OCI-LY7 (cell line): Measurements from ENCODE around the gene LARP1. TPM values are rescaled to one million over a fixed set of nuclear protein-coding genes. Genes with fewer than 3 reads are reported as not detected.
A peak's percentile ranks its signal among the peaks of the same experiment; 100 is the strongest.

ENCODE experiments used
- BruUV-seq: library from RNA; stranded (reverse); fragments of 400-500 nt; replicated peaks from 2 replicates; lab custom pipeline; 2021; lab: Mats Ljungman, UMichigan
- CTCF ChIA-PET: fragments of 300-600 bp; sonication (Branson Sonifier 250); formaldehyde crosslinking; loops from one replicate; lab custom pipeline; 2022; ENCODE audit warnings: antibody characterized with exemption; ENCODE audit not compliant: unreplicated experiment; lab: Charles Lee
- POLR2A ChIA-PET: fragments of 300-600 bp; sonication (Branson Sonifier 250); formaldehyde crosslinking; loops from one replicate; lab custom pipeline; 2022; ENCODE audit warnings: antibody characterized with exemption; lab: Charles Lee
- DNase-seq: peaks from one replicate; pipeline ENCODE4 v3.0.0-alpha.2; 2015; ENCODE audit warnings: low spot score
- H2AFZ ChIP-seq: fragments of 200-600 bp; sonication (generic), shearing (Covaris generic); 2 replicates; pipeline ENCODE4 v1.6.1; 2014; ENCODE audit warnings: mild to moderate bottlenecking, antibody characterized with exemption, low read length, moderate library complexity
- H3K27ac ChIP-seq: fragments of 200-600 bp; sonication (generic); 2 replicates; pipeline ENCODE4 v1.5.1; 2014; ENCODE audit warnings: mixed run types, low read depth, mild to moderate bottlenecking, moderate library complexity, low read length, inconsistent platforms; ENCODE audit not compliant: poor library complexity, severe bottlenecking
- H3K36me3 ChIP-seq: fragments of 200-600 bp; sonication (generic); 2 replicates; pipeline ENCODE4 v1.6.1; 2014; ENCODE audit warnings: mild to moderate bottlenecking, antibody characterized with exemption, low read length, moderate library complexity, mixed read lengths; ENCODE audit not compliant: insufficient read depth
- H3K4me1 ChIP-seq: fragments of 200-600 bp; sonication (generic); 2 replicates; pipeline ENCODE4 v1.5.1; 2014; ENCODE audit warnings: mild to moderate bottlenecking, low read length; ENCODE audit not compliant: insufficient read depth, poor library complexity, severe bottlenecking
- H3K4me2 ChIP-seq: fragments of 200-600 bp; sonication (generic); 2 replicates; pipeline ENCODE4 v1.6.1; 2014; ENCODE audit warnings: mild to moderate bottlenecking, low read length
- H3K4me3 ChIP-seq: fragments of 200-600 bp; sonication (generic); 2 replicates; pipeline ENCODE4 v1.5.1; 2014; ENCODE audit warnings: mild to moderate bottlenecking, low read depth, low read length; ENCODE audit not compliant: poor library complexity, severe bottlenecking
- H3K79me2 ChIP-seq: fragments of 200-600 bp; sonication (generic); 2 replicates; pipeline ENCODE4 v1.6.1; 2016; ENCODE audit warnings: low read depth, mild to moderate bottlenecking, low read length, moderate library complexity, mixed read lengths; ENCODE audit not compliant: insufficient read depth
- H3K9me2 ChIP-seq: fragments of 200-600 bp; sonication (generic); 2 replicates; pipeline ENCODE4 v1.6.1; 2016; ENCODE audit warnings: mild to moderate bottlenecking, low read length, mixed read lengths; ENCODE audit not compliant: insufficient read depth
- H3K9me3 ChIP-seq: fragments of 200-600 bp; sonication (generic); 2 replicates; pipeline ENCODE4 v1.6.1; 2014; ENCODE audit warnings: mild to moderate bottlenecking, mixed run types, low read length, mixed read lengths
- H4K20me1 ChIP-seq: fragments of 200-600 bp; sonication (generic); 2 replicates; pipeline ENCODE4 v1.6.1; 2014; ENCODE audit warnings: mild to moderate bottlenecking, antibody characterized with exemption, low read length, moderate library complexity, mixed read lengths; ENCODE audit not compliant: insufficient read depth
- EZH2phosphoT487 ChIP-seq: fragments of 200-600 bp; sonication (generic); IDR thresholded peaks from 2 replicates; pipeline ENCODE4 v1.6.1; 2018; ENCODE audit warnings: low read depth, borderline replicate concordance, mild to moderate bottlenecking, mixed run types, antibody characterized with exemption, low read length, moderate library complexity, mixed read lengths
- intact Hi-C: fragments of 100-400 bp; cut with micrococcal nuclease; formaldehyde crosslinking; loops from one replicate; pipeline ENCODE4 v1.10.0; 2022; ENCODE audit not compliant: unreplicated experiment
- total RNA-seq, 2 experiments: library from RNA; depleted of rRNA in 1 of 2; stranded (reverse); fragments of >200 nt in 1 of 2; shearing (Covaris generic) in 1 of 2; gene quantifications; 2 replicates each; pipeline ENCODE4 v1.2.3, GENCODE V29; 2014 to 2022
- TF ChIP-seq, protein P1 (sequence below): fragments of 200-600 bp; sonication (generic); conservative IDR thresholded peaks from 2 replicates; pipeline ENCODE4 v1.5.1; 2014; ENCODE audit warnings: mild to moderate bottlenecking, antibody characterized with exemption, low read length, moderate library complexity, mixed read lengths

The LARP1 gene
- total RNA-seq, 2 experiments from 2014 or later, result 71.1 to 274 TPM

DNA sequence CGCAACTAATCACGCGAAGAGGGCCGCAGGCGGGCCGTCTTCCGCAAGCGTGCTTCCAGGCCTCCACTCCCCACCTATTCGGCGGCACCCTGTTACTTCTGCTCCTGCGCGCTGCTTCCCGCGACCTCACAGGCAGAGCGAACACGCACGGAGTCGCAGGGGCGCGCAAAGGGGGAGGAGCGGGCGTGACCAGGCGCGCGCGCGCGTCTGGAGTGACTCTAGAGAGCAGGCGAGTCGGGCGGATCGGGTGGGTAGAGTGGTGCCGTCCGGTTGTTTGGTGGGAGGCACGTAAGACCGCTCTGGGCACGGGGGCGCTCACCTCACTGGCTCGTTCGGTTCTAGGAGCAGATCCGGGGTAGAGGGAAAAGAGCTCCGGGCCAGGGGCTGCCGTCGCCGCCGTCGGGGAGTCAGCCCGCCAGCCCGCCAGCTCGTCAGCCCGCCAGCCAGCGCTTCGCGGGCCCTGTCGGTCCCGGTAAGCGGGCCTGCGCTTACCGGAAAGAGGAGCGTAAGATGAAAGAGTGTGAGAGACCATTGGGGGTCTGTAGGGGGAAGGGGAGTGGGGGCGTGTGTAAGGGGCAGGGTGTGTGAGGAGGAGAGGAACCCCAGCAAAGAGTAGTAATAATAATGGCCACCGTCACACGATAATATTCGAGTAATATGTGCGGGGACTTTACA is 103.3 kb downstream of the LARP1 start, which contains the start of gene CNOT8:
CNOT8 (plus strand) TSS at position 331 of the 675 bp plus-strand sequence. CDS start 4,652 bp downstream, outside the sequence.
- intact Hi-C loops, result loop anchor here (1.0 to 5.0 kb wide), 5 partner anchors 82 to 668 kb away; partner anchors contain the start of genes GALNT10, LARP1, MRPL22 and SAP30L
- no peaks in the 10 kb centered on the region for H3K9me2 ChIP-seq
- H3K27ac ChIP-seq, result peak within 1 kb of the TSS; percentile 89
- H2AFZ ChIP-seq, result peak within 1 kb of the TSS; percentile 85
- peaks cover 28% of the 10 kb centered on the region for H4K20me1 ChIP-seq
- peaks cover 49% of the 10 kb centered on the region for H3K79me2 ChIP-seq
- peak; percentile 98 for DNase-seq
- ChIA-PET CTCF (no interaction called here), POLR2A (interaction anchor here (0.7 to 1.0 kb wide), 3 partner anchors 88 to 174 kb away, joined by 3 to 5 read pairs (median 3); no protein-coding TSS in a partner anchor)
- no peaks in the 10 kb centered on the region for H3K9me3 ChIP-seq
- TF ChIP-seq EZH2phosphoT487, result no peak
- TF ChIP-seq, protein P1, sequence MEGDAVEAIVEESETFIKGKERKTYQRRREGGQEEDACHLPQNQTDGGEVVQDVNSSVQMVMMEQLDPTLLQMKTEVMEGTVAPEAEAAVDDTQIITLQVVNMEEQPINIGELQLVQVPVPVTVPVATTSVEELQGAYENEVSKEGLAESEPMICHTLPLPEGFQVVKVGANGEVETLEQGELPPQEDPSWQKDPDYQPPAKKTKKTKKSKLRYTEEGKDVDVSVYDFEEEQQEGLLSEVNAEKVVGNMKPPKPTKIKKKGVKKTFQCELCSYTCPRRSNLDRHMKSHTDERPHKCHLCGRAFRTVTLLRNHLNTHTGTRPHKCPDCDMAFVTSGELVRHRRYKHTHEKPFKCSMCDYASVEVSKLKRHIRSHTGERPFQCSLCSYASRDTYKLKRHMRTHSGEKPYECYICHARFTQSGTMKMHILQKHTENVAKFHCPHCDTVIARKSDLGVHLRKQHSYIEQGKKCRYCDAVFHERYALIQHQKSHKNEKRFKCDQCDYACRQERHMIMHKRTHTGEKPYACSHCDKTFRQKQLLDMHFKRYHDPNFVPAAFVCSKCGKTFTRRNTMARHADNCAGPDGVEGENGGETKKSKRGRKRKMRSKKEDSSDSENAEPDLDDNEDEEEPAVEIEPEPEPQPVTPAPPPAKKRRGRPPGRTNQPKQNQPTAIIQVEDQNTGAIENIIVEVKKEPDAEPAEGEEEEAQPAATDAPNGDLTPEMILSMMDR, result no peak
- no TSS peak for BruUV-seq
- H3K4me3 ChIP-seq, result peak within 1 kb of the TSS; percentile 97
- peaks cover 36% of the 10 kb centered on the region for H3K4me1 ChIP-seq
- H3K4me2 ChIP-seq, result peak within 1 kb of the TSS; percentile 95
- H3K36me3 ChIP-seq, result peaks cover 37% of the 10 kb centered on the region

DNA sequence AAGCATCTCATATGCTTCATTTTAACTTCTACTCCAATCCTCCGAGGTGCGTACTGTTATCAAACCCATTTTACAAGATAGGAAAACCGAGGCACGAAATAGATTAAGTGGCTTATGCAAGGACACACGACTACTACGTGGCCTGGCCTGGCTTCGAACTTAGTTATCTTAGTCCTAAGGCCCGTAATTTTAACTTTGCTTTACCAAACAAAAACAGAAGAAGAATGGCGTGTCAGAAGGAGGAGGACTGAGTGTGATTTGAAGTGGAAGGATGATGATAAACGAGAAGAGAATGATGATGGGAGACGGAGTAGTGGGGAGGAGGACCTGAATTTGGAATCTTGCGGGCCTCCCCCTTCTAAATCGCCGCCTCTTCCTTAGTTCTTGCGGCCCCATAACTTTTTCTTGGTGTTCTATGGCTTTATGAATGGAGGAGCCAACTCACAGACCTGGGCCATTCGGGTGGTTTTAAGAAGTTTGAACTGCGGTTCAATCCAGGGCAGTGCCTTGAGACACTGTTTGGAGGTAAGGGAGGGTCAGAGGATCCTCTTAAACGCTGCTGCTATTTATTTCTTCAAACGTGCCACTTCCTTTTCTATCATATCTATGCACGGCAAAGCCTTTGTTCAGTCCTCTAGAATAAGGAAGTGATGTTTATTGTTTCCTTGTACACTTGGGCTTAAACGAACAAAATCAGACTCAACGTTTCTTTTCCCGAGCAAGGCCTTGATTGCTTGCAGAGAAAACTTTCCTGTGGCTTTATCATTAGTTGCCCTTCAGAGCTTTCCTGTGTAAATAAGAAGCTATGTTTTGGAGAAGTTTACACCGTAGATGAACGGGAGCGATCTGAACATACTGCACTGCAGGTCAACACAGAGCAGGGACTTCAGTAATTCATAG is 104.0 kb downstream of the LARP1 start:
- peaks cover 57% of the 10 kb centered on the region for H3K79me2 ChIP-seq
- DNase-seq, result peak; percentile 74
- intact Hi-C loops, result loop anchor here (1.0 to 5.0 kb wide), 5 partner anchors 82 to 668 kb away; partner anchors contain the start of genes GALNT10, LARP1, MRPL22 and SAP30L
- no peaks in the 10 kb centered on the region for H3K9me2 ChIP-seq
- peaks cover 36% of the 10 kb centered on the region for H3K4me1 ChIP-seq
- H3K27ac ChIP-seq, result peak overlapping the region; percentile 89
- H3K4me2 ChIP-seq, result peak overlapping the region; percentile 95
- H3K4me3 ChIP-seq, result peak overlapping the region; percentile 97
- H3K36me3 ChIP-seq, result peaks cover 45% of the 10 kb centered on the region
- H3K9me3 ChIP-seq, result no peaks in the 10 kb centered on the region; the same call in 1 of the 2 replicates
- TSS peak; percentile 65 for BruUV-seq
- H2AFZ ChIP-seq, result peak overlapping the region; percentile 24; the same call in 1 of the 2 replicates
- TF ChIP-seq, protein P1, result no peak
- TF ChIP-seq EZH2phosphoT487, result no peak
- H4K20me1 ChIP-seq, result peaks cover 28% of the 10 kb centered on the region
- ChIA-PET POLR2A (interaction anchor here (0.7 to 1.5 kb wide), 5 partner anchors 17 to 175 kb away, joined by 3 to 5 read pairs (median 4); no protein-coding TSS in a partner anchor), CTCF (no interaction called here)
